T-cell (primary cell): ENCODE results near the gene NUP98. TPM values are rescaled to one million over a fixed set of nuclear protein-coding genes. Genes with fewer than 3 reads are reported as not detected.
"Not testable (repeated sequence)": the region's sequence is repeated elsewhere in the genome, so short reads cannot be mapped to it uniquely, and the experiment has no call there.

Experiments used
- ATAC-seq, 4 experiments: fragments of 200-7000 bp in 3 of 4; fragments of 150-1000 bp in 1 of 4; cut with Tn5 transposase; replicated peaks in 1 of 4; 1 replicate in 3 of 4; 2 replicates in 1 of 4; pipeline ENCODE4 v1.10.0; 2021; ENCODE audit warnings: moderate library complexity in 3 of 4, mild to moderate bottlenecking in 2 of 4, moderate number of reproducible peaks in 1 of 4
- CTCF ChIA-PET, 2 donors: fragments of 300-600 bp; sonication (Branson Sonifier 250); formaldehyde crosslinking; loops; one replicate each; lab custom pipeline; 2022; ENCODE audit warnings: antibody characterized with exemption in 2 of 2; lab: Charles Lee
- POLR2A ChIA-PET, 2 donors: fragments of 300-600 bp; sonication (Branson Sonifier 250); formaldehyde crosslinking; loops; one replicate each; lab custom pipeline; 2022; ENCODE audit warnings: antibody characterized with exemption in 2 of 2; lab: Charles Lee
- DNase-seq, 35 experiments: peaks; one replicate each; pipeline versions ENCODE4 v3.0.0 to v3.0.0-alpha.2; 2013 to 2023
- H3K27ac ChIP-seq: one replicate; pipeline ENCODE4 v1.5.1; 2013; ENCODE audit warnings: low read length
- H3K27me3 ChIP-seq, 2 experiments: replicated peaks in 1 of 2; 1 replicate in 1 of 2; 2 replicates in 1 of 2; pipeline versions ENCODE4 v1.6.1 to v1.7.0; 2013; ENCODE audit warnings: low read length in 1 of 2, mixed read lengths in 1 of 2; ENCODE audit not compliant: control insufficient read depth in 2 of 2, insufficient read depth in 2 of 2; ENCODE audit errors: extremely low read depth in 1 of 2
- H3K36me3 ChIP-seq, 2 donors: 1 replicate in 1 of 2; 2 replicates in 1 of 2; pipeline versions ENCODE4 v1.6.1 to v1.7.0; 2013; ENCODE audit warnings: low read length in 1 of 2; ENCODE audit not compliant: control insufficient read depth in 2 of 2, insufficient read depth in 1 of 2; ENCODE audit errors: extremely low read depth in 1 of 2
- H3K4me1 ChIP-seq, 2 experiments: 1 replicate in 1 of 2; 2 replicates in 1 of 2; pipeline versions ENCODE4 v1.6.1 to v1.7.0; 2013; ENCODE audit warnings: low read length in 2 of 2, mixed read lengths in 1 of 2; ENCODE audit not compliant: insufficient read depth in 2 of 2, control insufficient read depth in 1 of 2; ENCODE audit errors: extremely low read depth in 1 of 2
- H3K4me3 ChIP-seq, 2 donors: 1 replicate in 1 of 2; 2 replicates in 1 of 2; pipeline versions ENCODE4 v1.5.1 to v1.7.0; 2013; ENCODE audit warnings: mild to moderate bottlenecking in 2 of 2, low read length in 1 of 2, moderate library complexity in 1 of 2; ENCODE audit not compliant: control insufficient read depth in 1 of 2; ENCODE audit errors: extremely low read depth in 1 of 2
- H3K9me3 ChIP-seq: 2 replicates; pipeline ENCODE4 v1.7.0; 2013
- H3K27ac Mint-ChIP-seq, 2 donors: one replicate each; pipeline ENCODE4 v1.8.0; 2020 to 2021; ENCODE audit warnings: mild to moderate bottlenecking in 2 of 2, mixed read lengths in 2 of 2
- H3K27me3 Mint-ChIP-seq, 2 donors: one replicate each; pipeline ENCODE4 v1.8.0; 2021 to 2022; ENCODE audit warnings: mixed read lengths in 2 of 2
- H3K36me3 Mint-ChIP-seq: one replicate; pipeline ENCODE4 v1.8.0; 2021; ENCODE audit warnings: mixed read lengths
- H3K4me1 Mint-ChIP-seq, 3 donors: one replicate each; pipeline ENCODE4 v1.8.0; 2020 to 2022; ENCODE audit warnings: mixed read lengths in 3 of 3, mild to moderate bottlenecking in 1 of 3
- H3K4me3 Mint-ChIP-seq, 3 donors: one replicate each; pipeline ENCODE4 v1.8.0; 2020 to 2022; ENCODE audit warnings: mild to moderate bottlenecking in 3 of 3, mixed read lengths in 3 of 3, moderate library complexity in 3 of 3
- H3K9me3 Mint-ChIP-seq, 3 donors: one replicate each; pipeline ENCODE4 v1.8.0; 2020 to 2022; ENCODE audit warnings: mixed read lengths in 3 of 3
- WGBS: methylation state at CpG from one replicate; pipeline ENCODE4 v1.1.5; 2013; ENCODE audit warnings: missing lambda C conversion rate; ENCODE audit not compliant: insufficient coverage; 5-methylcytosine and 5-hydroxymethylcytosine counted together
- total RNA-seq, 35 experiments: library from RNA in 6 of 35; stranded (reverse) in 6 of 35; fragments of 120-200 nt in 1 of 35; gene quantifications; one replicate each; pipeline versions ENCODE4 v1.2.1 to v1.2.4 and lab custom pipeline; 2013 to 2026

Gene NUP98
- total RNA-seq, 5 donors from 2014 or later (not counting 1 experiment from before 2014, with no cell fraction given): 89.1 to 105 (median 102) TPM

- H3K27ac Mint-ChIP-seq: no peak overlapping the region
- peaks cover 0 to 14% of the 10 kb centered on the region in 2 experiments for H3K27me3 ChIP-seq
- no peaks in the 10 kb centered on the region for H3K9me3 ChIP-seq
- no peak overlapping the region for H3K4me3 Mint-ChIP-seq
- DNase-seq (no peak), ATAC-seq (no peak)
- CTCF ChIA-PET: no interaction called here
- no peak overlapping the region for H3K4me3 ChIP-seq
- H3K36me3 Mint-ChIP-seq: peaks cover 16% of the 10 kb centered on the region
- peaks cover 9 to 12% of the 10 kb centered on the region in 2 donors for H3K27me3 Mint-ChIP-seq
- no peaks in the 10 kb centered on the region for H3K9me3 Mint-ChIP-seq
- peaks cover 3 to 5% of the 10 kb centered on the region in 2 donors for H3K36me3 ChIP-seq
- WGBS: 50% methylated on average over 1 of the region's 2 CpGs
- no peaks in the 10 kb centered on the region for H3K4me1 Mint-ChIP-seq
- no peak overlapping the region for H3K27ac ChIP-seq
- no peaks in the 10 kb centered on the region for H3K4me1 ChIP-seq
- POLR2A ChIA-PET: no interaction called here
These were observed 136.4 kb downstream of the NUP98 start for GRCh38 chr11:3660960-3661359.

GRCh38 chr11:3659595-3660515, 137.5 kb downstream of the NUP98 start:
- no peaks in the 10 kb centered on the region for H3K9me3 Mint-ChIP-seq
- ChIA-PET CTCF (no interaction called here), POLR2A (no interaction called here)
- peaks cover 5% of the 10 kb centered on the region for H3K36me3 Mint-ChIP-seq
- no peaks in the 10 kb centered on the region for H3K4me1 ChIP-seq
- H3K27me3 ChIP-seq: peaks cover 0 to 24% of the 10 kb centered on the region in 2 experiments
- no peaks in the 10 kb centered on the region for H3K4me1 Mint-ChIP-seq
- no peak overlapping the region for H3K27ac ChIP-seq
- WGBS: 92% methylated on average over 31 of the region's 33 CpGs
- no peak overlapping the region for H3K4me3 ChIP-seq
- DNase-seq: no peak
- no peak overlapping the region for H3K4me3 Mint-ChIP-seq
- H3K9me3 ChIP-seq: no peaks in the 10 kb centered on the region
- ATAC-seq: no peak
- peaks cover 9 to 12% of the 10 kb centered on the region in 2 donors for H3K27me3 Mint-ChIP-seq
- peaks cover 0 to 3% of the 10 kb centered on the region in 2 donors for H3K36me3 ChIP-seq
- H3K27ac Mint-ChIP-seq: no peak overlapping the region

DNA sequence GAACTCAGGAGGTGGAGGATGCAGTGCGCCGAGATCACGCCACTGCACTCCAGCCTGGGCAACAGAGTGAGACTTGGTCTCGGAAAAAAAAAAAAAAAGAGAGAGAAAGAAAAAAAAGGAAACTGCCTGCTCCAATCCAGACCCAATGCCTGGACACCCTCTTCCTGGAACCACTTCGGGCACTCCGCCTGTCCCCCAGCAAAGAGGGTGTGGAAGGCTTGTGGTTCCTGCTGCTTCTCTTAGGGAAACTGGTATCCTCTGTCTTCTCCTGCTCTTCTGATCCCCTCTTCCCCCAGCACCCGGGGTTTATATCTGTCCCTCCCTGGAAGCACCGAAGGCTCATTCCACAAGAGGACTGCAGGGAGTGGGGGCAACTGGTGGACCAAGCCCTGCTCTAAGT, 139.1 kb downstream of the NUP98 start:
- Mint-ChIP-seq H3K36me3 (no peaks in the 10 kb centered on the region), H3K27ac (no peak overlapping the region), H3K27me3 (peaks cover 9 to 12% of the 10 kb centered on the region in 2 donors), H3K4me1 (no peaks in the 10 kb centered on the region), H3K9me3 (no peaks in the 10 kb centered on the region), H3K4me3 (no peak overlapping the region)
- ChIA-PET POLR2A (no interaction called here), CTCF (no interaction called here)
- H3K9me3 ChIP-seq: no peaks in the 10 kb centered on the region
- DNase-seq: no peak
- no peaks in the 10 kb centered on the region for H3K36me3 ChIP-seq
- ATAC-seq: no peak
- no peaks in the 10 kb centered on the region for H3K4me1 ChIP-seq
- no peak overlapping the region for H3K4me3 ChIP-seq
- peaks cover 0 to 26% of the 10 kb centered on the region in 2 experiments for H3K27me3 ChIP-seq
- 89% methylated on average over 4 of the region's 8 CpGs for WGBS
- H3K27ac ChIP-seq: no peak overlapping the region

- H3K4me1 Mint-ChIP-seq: not testable (repeated sequence)
- WGBS: 100% methylated on average over 3 of the region's 5 CpGs
- H3K27me3 Mint-ChIP-seq: peaks cover 9 to 12% of the 10 kb centered on the region in 2 donors
These were observed 140.0 kb downstream of the NUP98 start for GRCh38 chr11:3657331-3657730.

GRCh38 chr11:3655547-3655946, 141.8 kb downstream of the NUP98 start:
- ChIA-PET CTCF (interaction anchor here in 1 of 2 donors (0.6 kb wide), 1 partner anchor 182 kb away, joined by 4 read pairs; no protein-coding TSS in a partner anchor), POLR2A (no interaction called here)
- 93% methylated on average over 2 of the region's 3 CpGs for WGBS
- peaks cover 19 to 23% of the 10 kb centered on the region in 2 donors for H3K27me3 Mint-ChIP-seq
- ATAC-seq: no peak
- Histone ChIP-seq H3K9me3 (no peaks in the 10 kb centered on the region), H3K4me3 (no peak overlapping the region), H3K36me3 (no peaks in the 10 kb centered on the region), H3K4me1 (no peaks in the 10 kb centered on the region), H3K27ac (no peak overlapping the region), H3K27me3 (peaks cover 0 to 26% of the 10 kb centered on the region in 2 experiments)
- no peaks in the 10 kb centered on the region for H3K9me3 Mint-ChIP-seq
- H3K4me3 Mint-ChIP-seq: no peak overlapping the region
- H3K36me3 Mint-ChIP-seq: no peaks in the 10 kb centered on the region
- no peaks in the 10 kb centered on the region for H3K4me1 Mint-ChIP-seq
- no peak overlapping the region for H3K27ac Mint-ChIP-seq
- DNase-seq: no peak

More at GRCh38 chr11:3657331-3657730, 140.0 kb downstream of the NUP98 start:
- POLR2A ChIA-PET, H3K9me3 ChIP-seq, H3K4me3 ChIP-seq, H3K36me3 ChIP-seq, H3K27ac Mint-ChIP-seq, CTCF ChIA-PET, H3K4me1 ChIP-seq, H3K4me3 Mint-ChIP-seq, H3K27ac ChIP-seq, ATAC-seq, H3K9me3 Mint-ChIP-seq, DNase-seq, H3K36me3 Mint-ChIP-seq: not testable (repeated sequence)
- H3K27me3 ChIP-seq: peaks cover 0 to 26% of the 10 kb centered on the region in 2 experiments

- H3K4me3 ChIP-seq, H3K9me3 Mint-ChIP-seq, CTCF ChIA-PET, H3K4me1 Mint-ChIP-seq, H3K27ac Mint-ChIP-seq, H3K4me3 Mint-ChIP-seq, H3K36me3 ChIP-seq, H3K4me1 ChIP-seq, H3K9me3 ChIP-seq, POLR2A ChIA-PET, H3K27ac ChIP-seq, ATAC-seq, H3K36me3 Mint-ChIP-seq, DNase-seq: not testable (repeated sequence)
- peaks cover 40 to 42% of the 10 kb centered on the region in 2 donors for H3K27me3 Mint-ChIP-seq
- H3K27me3 ChIP-seq: peaks cover 0 to 19% of the 10 kb centered on the region in 2 experiments
- WGBS: no CpG with 5 or more reads among the region's 3 CpGs
These were observed 144.8 kb downstream of the NUP98 start for GRCh38 chr11:3652514-3652913.
